ENCODE results near the gene NAA80.
A peak's percentile ranks its signal among the peaks of the same experiment; 100 is the strongest.

GRCh38 chr3:50340448-50341329 lies 41.5 kb upstream of the NAA80 start, which contains the start of gene RASSF1:
- TF ChIP-seq CTCF (IDR thresholded peaks at IDR 0.05 in 2 of 3, conservative IDR thresholded peaks at IDR 0.05 in 1 of 3; ENCODE audit: control insufficient read depth in 2 of 3, extremely low read depth in 1 of 3, insufficient read depth in 1 of 3, low read depth in 3 of 3, low read length in 3 of 3) = no peak
- TF ChIP-seq IRF3 (IDR thresholded peaks at IDR 0.05) = no peak
- 0 out of 2 replicates have a peak, but pooled peaks have one; percentile 27 for TF ChIP-seq CHD1 (IDR thresholded peaks at IDR 0.05; ENCODE audit: low read depth, low read length)
- no peak for TF ChIP-seq SP1 (IDR thresholded peaks at IDR 0.05; ENCODE audit: low read depth, low read length)

Measured in GM12878 (cell line).